Esophagus squamous epithelium (tissue), 5 donors: ENCODE data around the gene SSH2. TPM values are rescaled to one million over a fixed set of nuclear protein-coding genes. Genes with fewer than 3 reads are reported as not detected.

Experiments
- DNase-seq: peaks from one replicate; lab custom pipeline; 2025; lab: John Stamatoyannopoulos, UW
- H3K27ac ChIP-seq, 4 donors: fragments of 200-600 bp; sonication (generic); one replicate each; pipeline ENCODE4 v1.5.1; 2016 to 2019; ENCODE audit warnings: mild to moderate bottlenecking in 1 of 4
- H3K27me3 ChIP-seq, 4 donors: fragments of 200-600 bp; sonication (generic); 1 replicate in 3 of 4; 2 replicates in 1 of 4; pipeline versions ENCODE4 v1.5.1 to v1.6.0; 2017 to 2021; ENCODE audit warnings: antibody characterized with exemption in 1 of 4
- H3K36me3 ChIP-seq, 3 donors: fragments of 200-600 bp; sonication (generic); one replicate each; pipeline ENCODE4 v1.5.1; 2016 to 2019
- H3K4me1 ChIP-seq, 3 donors: fragments of 200-600 bp; sonication (generic); one replicate each; pipeline ENCODE4 v1.5.1; 2017 to 2019
- H3K4me3 ChIP-seq, 4 donors: fragments of 200-600 bp; sonication (generic); 1 replicate in 3 of 4; 2 replicates in 1 of 4; pipeline ENCODE4 v1.5.1; 2016 to 2019; ENCODE audit warnings: mild to moderate bottlenecking in 2 of 4, moderate library complexity in 1 of 4
- H3K9me3 ChIP-seq, 3 donors: fragments of 200-600 bp; sonication (generic); one replicate each; pipeline ENCODE4 v1.5.1; 2016 to 2019
- CTCF ChIP-seq, 6 experiments: fragments of 450-650 bp in 4 of 6; fragments of 200-600 bp in 2 of 6; sonication (generic) in 2 of 6; IDR thresholded peaks; one replicate each; pipeline ENCODE4 v1.5.1; 2016 to 2019; ENCODE audit warnings: antibody characterized with exemption in 6 of 6, mild to moderate bottlenecking in 4 of 6, moderate library complexity in 4 of 6
- POLR2A ChIP-seq, 4 donors: fragments of 450-650 bp; IDR thresholded peaks; one replicate each; pipeline ENCODE4 v1.6.1; 2017; ENCODE audit warnings: antibody characterized with exemption in 4 of 4, mild to moderate bottlenecking in 4 of 4, moderate library complexity in 3 of 4
- WGBS, 2 donors: methylation state at CpG; one replicate each; pipeline ENCODE4 v1.1.5; 2018; 5-methylcytosine and 5-hydroxymethylcytosine counted together
- intact Hi-C: fragments of 100-400 bp; cut with DNase I; formaldehyde crosslinking; loops from one replicate; pipeline ENCODE4 v1.15.0; 2022
- total RNA-seq, 4 donors: library from RNA; depleted of rRNA; stranded (reverse); fragments of >200 nt; gene quantifications; one replicate each; pipeline ENCODE4 v1.1.0, GENCODE V29; 2016
- donor health status: DM: yes; HTN: yes; CAD: no.

SSH2 gene
- total RNA-seq, 4 donors from 2014 or later = 9.4 to 29.4 (median 13.2) TPM

GRCh38 chr17:29624586-29624985 is 305.4 kb downstream of the SSH2 start:
- H3K9me3 ChIP-seq = no peaks in the 10 kb centered on the region
- H3K4me3 ChIP-seq = no peak overlapping the region
- H3K4me1 ChIP-seq = peaks cover 7 to 90% (median 12%) of the 10 kb centered on the region in 3 donors
- no peak for DNase-seq
- 65 to 79% methylated on average over 4 of the region's 4 CpGs for WGBS, 2 donors
- intact Hi-C loops = no loop called here
- TF ChIP-seq POLR2A (IDR thresholded peaks at IDR 0.05) = no peak
- H3K36me3 ChIP-seq = peaks cover 0 to 8% (median 0%) of the 10 kb centered on the region in 3 donors
- peaks cover 0 to 9% (median 0%) of the 10 kb centered on the region in 4 donors for H3K27me3 ChIP-seq
- H3K27ac ChIP-seq = no peak overlapping the region

DNA sequence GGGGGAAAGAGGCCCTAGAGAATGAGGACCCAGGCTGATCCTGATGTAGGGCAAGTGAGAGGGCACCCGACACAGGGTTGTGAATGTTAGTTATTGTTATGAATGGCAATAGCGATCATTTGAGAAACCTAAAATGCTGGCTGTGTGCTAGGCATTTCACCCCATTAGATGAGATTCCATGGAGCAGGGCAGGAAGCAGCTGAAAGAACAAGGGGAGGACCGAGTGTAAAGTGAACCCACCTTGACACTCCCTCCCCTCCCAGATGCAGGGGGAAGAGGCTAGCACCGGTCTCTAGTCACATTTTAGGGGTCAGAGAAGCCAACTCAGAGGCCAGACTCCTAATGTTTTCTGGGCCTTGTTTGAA is 306.8 kb downstream of the SSH2 start:
- H3K36me3 ChIP-seq = no peaks in the 10 kb centered on the region
- no peaks in the 10 kb centered on the region for H3K9me3 ChIP-seq
- peaks cover 0 to 21% (median 0%) of the 10 kb centered on the region in 4 donors for H3K27me3 ChIP-seq
- 51 to 65% methylated on average over 4 of the region's 4 CpGs for WGBS, 2 donors
- H3K4me3 ChIP-seq = peak overlapping the region in 2 of 4 donors; percentile 69 to 82
- no peak for DNase-seq
- intact Hi-C loops = no loop called here
- peaks cover 11 to 95% (median 12%) of the 10 kb centered on the region in 3 donors for H3K4me1 ChIP-seq
- H3K27ac ChIP-seq = peak overlapping the region in 3 of 4 donors; percentile 83
- TF ChIP-seq CTCF (IDR thresholded peaks at IDR 0.05) (no peak), POLR2A (IDR thresholded peaks at IDR 0.05) (no peak)

- Histone ChIP-seq H3K4me1 (peaks cover 16 to 95% (median 17%) of the 10 kb centered on the region in 3 donors), H3K27ac (peak within 1 kb of the TSS; percentile 22 to 83 (median 83)), H3K36me3 (no peaks in the 10 kb centered on the region), H3K27me3 (peaks cover 0 to 21% (median 0%) of the 10 kb centered on the region in 4 donors), H3K4me3 (peak within 1 kb of the TSS; percentile 36 to 82 (median 66)), H3K9me3 (no peaks in the 10 kb centered on the region)
- TF ChIP-seq POLR2A (IDR thresholded peaks at IDR 0.05) (peak in 2 of 4 donors; percentile 39 to 53), CTCF (IDR thresholded peaks at IDR 0.05) (no peak)
- DNase-seq = no peak
- 9 to 34% methylated on average over 7 to 12 of the region's 77 CpGs for WGBS, 2 donors
- intact Hi-C loops = no loop called here
Measured at GRCh38 chr17:29622337-29623282, 307.4 kb downstream of the SSH2 start, which contains the start of gene CORO6. Gene CORO6 (minus strand): TSS chr17:29622912. CDS start chr17:29621421, 1,491 bp downstream.

- H3K4me1 ChIP-seq = peaks cover 24 to 95% (median 25%) of the 10 kb centered on the region in 3 donors
- peaks cover 0 to 27% (median 0%) of the 10 kb centered on the region in 4 donors for H3K27me3 ChIP-seq
- DNase-seq = no peak
- WGBS, 2 donors = 65 to 72% methylated on average over 2 to 7 of the region's 8 CpGs
- peak overlapping the region; percentile 22 to 83 (median 83) for H3K27ac ChIP-seq
- TF ChIP-seq CTCF (IDR thresholded peaks at IDR 0.05) = no peak
- TF ChIP-seq POLR2A (IDR thresholded peaks at IDR 0.05) = no peak
- intact Hi-C loops = no loop called here
- no peaks in the 10 kb centered on the region for H3K9me3 ChIP-seq
- H3K36me3 ChIP-seq = no peaks in the 10 kb centered on the region
- peak overlapping the region; percentile 36 to 82 (median 66) for H3K4me3 ChIP-seq
Measured at GRCh38 chr17:29621751-29622194, 308.3 kb downstream of the SSH2 start.

DNA sequence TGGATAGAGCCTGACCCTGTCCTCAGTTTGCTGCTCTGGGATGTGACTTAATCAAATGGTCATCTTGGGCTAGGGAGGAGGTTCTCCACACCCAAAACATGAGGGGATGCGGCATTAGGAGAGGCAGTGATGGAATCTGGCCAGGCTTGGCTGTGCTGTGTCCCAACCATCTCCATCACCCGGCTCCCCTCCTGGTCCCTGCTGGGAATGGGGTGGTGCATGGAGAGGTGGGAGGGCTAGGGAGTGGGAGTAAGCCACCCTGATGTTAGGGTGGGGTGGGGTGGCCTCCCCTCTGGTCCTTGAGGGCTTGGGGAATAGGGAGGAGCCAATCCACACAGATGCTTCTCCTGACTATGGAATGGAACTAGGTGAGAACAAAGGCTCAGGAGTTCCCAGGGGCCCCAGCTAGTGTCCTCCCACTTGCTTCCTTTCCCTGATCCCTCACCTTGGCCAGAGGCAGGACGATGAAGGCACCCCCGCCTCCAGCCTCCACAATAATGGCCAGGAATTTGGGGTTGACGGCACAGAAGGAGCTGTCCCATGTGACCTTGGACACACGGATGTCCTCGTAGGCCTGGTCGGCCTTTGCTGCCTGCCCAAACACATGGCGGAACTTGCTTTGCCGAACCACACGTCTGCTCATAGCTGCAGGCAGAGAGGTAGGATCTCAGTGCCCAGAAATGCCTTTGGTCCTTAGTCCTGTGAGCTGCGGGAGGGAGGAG is 309.1 kb downstream of the SSH2 start:
- WGBS, 2 donors = 93 to 100% methylated on average over 5 to 6 of the region's 12 CpGs
- intact Hi-C loops = no loop called here
- H3K27me3 ChIP-seq = peaks cover 0 to 36% (median 0%) of the 10 kb centered on the region in 4 donors
- peak overlapping the region in 3 of 4 donors; percentile 43 to 83 (median 83) for H3K27ac ChIP-seq
- H3K9me3 ChIP-seq = no peaks in the 10 kb centered on the region
- TF ChIP-seq POLR2A (IDR thresholded peaks at IDR 0.05) (no peak), CTCF (IDR thresholded peaks at IDR 0.05) (no peak)
- H3K4me1 ChIP-seq = peaks cover 33 to 97% (median 34%) of the 10 kb centered on the region in 3 donors
- no peak for DNase-seq
- peak overlapping the region in 2 of 4 donors; percentile 69 to 82 for H3K4me3 ChIP-seq
- no peaks in the 10 kb centered on the region for H3K36me3 ChIP-seq
